Measurements from ENCODE around the gene IQCC. TPM values are rescaled to one million over a fixed set of nuclear protein-coding genes. Genes with fewer than 3 reads are reported as not detected.
"Not testable (repeated sequence)": the region's sequence is repeated elsewhere in the genome, so short reads cannot be mapped to it uniquely, and the experiment has no call there.

IQCC gene
- not detected for total RNA-seq

GRCh38 chr1:32205401-32206370 lies at the start of gene IQCC:
IQCC (plus strand) TSS chr1:32205671; CDS start chr1:32205682, 11 bp downstream.
- no peak for TF ChIP-seq CTCF (IDR thresholded peaks at IDR 0.05)
- Histone ChIP-seq H3K4me1 (peaks cover 0 to 15% of the 10 kb centered on the region in 2 donors), H3K9me3 (no peaks in the 10 kb centered on the region), H3K4me3 (peak within 1 kb of the TSS; percentile 52 to 86), H3K27ac (peak within 1 kb of the TSS in 1 of 2 donors; percentile 22), H3K36me3 (no peaks in the 10 kb centered on the region), H3K27me3 (no peaks in the 10 kb centered on the region)
- intact Hi-C loops (cut with DNase I): no loop called here
- DNase-seq (ENCODE audit: low spot score in 2 of 2): peak; percentile 39 to 91

- Histone ChIP-seq H3K4me1 (no peaks in the 10 kb centered on the region), H3K27me3 (no peaks in the 10 kb centered on the region), H3K27ac (no peak overlapping the region), H3K9me3 (no peaks in the 10 kb centered on the region), H3K36me3 (peaks cover 85 to 88% of the 10 kb centered on the region in 2 donors), H3K4me3 (no peak overlapping the region)
- intact Hi-C loops (cut with DNase I): no loop called here
- no peak for TF ChIP-seq CTCF (IDR thresholded peaks at IDR 0.05)
- no peak for DNase-seq (ENCODE audit: low spot score in 2 of 2)
Observed at GRCh38 chr1:32159189-32159588, 46.3 kb upstream of the IQCC start.

GRCh38 chr1:32163405-32163804 lies 42.1 kb upstream of the IQCC start:
- no peak for DNase-seq (ENCODE audit: low spot score in 2 of 2)
- Histone ChIP-seq H3K9me3 (no peaks in the 10 kb centered on the region), H3K4me3 (no peak overlapping the region), H3K36me3 (peaks cover 83 to 91% of the 10 kb centered on the region in 2 donors), H3K4me1 (no peaks in the 10 kb centered on the region), H3K27me3 (no peaks in the 10 kb centered on the region), H3K27ac (no peak overlapping the region)
- TF ChIP-seq CTCF (IDR thresholded peaks at IDR 0.05): no peak
- intact Hi-C loops (cut with DNase I): no loop called here

GRCh38 chr1:32165633-32166032 lies 39.8 kb upstream of the IQCC start:
- H3K4me1 ChIP-seq; H3K27me3 ChIP-seq; H3K4me3 ChIP-seq; intact Hi-C loops (cut with DNase I); H3K27ac ChIP-seq; H3K9me3 ChIP-seq; DNase-seq (ENCODE audit: low spot score in 2 of 2): not testable (repeated sequence)
- peaks cover 84 to 89% of the 10 kb centered on the region in 2 donors for H3K36me3 ChIP-seq

GRCh38 chr1:32170991-32171390 lies 34.5 kb upstream of the IQCC start:
- H3K9me3 ChIP-seq: no peaks in the 10 kb centered on the region
- no peaks in the 10 kb centered on the region for H3K4me1 ChIP-seq
- intact Hi-C loops (cut with DNase I): loop anchor here (10.0 kb wide), 1 partner anchor 156 kb away; the partner anchor contains the start of gene KHDRBS1
- H3K27ac ChIP-seq: no peak overlapping the region
- DNase-seq (ENCODE audit: low spot score in 2 of 2): no peak
- no peak for TF ChIP-seq CTCF (IDR thresholded peaks at IDR 0.05)
- H3K27me3 ChIP-seq: no peaks in the 10 kb centered on the region
- H3K36me3 ChIP-seq: peaks cover 79 to 82% of the 10 kb centered on the region in 2 donors
- no peak overlapping the region for H3K4me3 ChIP-seq

- Histone ChIP-seq H3K4me1 (no peaks in the 10 kb centered on the region), H3K4me3 (no peak overlapping the region), H3K9me3 (no peaks in the 10 kb centered on the region), H3K27me3 (no peaks in the 10 kb centered on the region), H3K27ac (no peak overlapping the region), H3K36me3 (peaks cover 64 to 65% of the 10 kb centered on the region in 2 donors)
- intact Hi-C loops (cut with DNase I): loop anchor here (10.0 kb wide), 1 partner anchor 158 kb away; the partner anchor contains the start of gene KHDRBS1
- DNase-seq (ENCODE audit: low spot score in 2 of 2): no peak
- no peak for TF ChIP-seq CTCF (IDR thresholded peaks at IDR 0.05)
Observed at GRCh38 chr1:32172621-32173245, 32.7 kb upstream of the IQCC start.

Measured in ascending aorta (tissue), 2 donors.